A673 (cell line): ENCODE data around the gene PAX7. TPM values are rescaled to one million over a fixed set of nuclear protein-coding genes. Genes with fewer than 3 reads are reported as not detected.

Source experiments
- BruUV-seq: library from RNA; stranded (reverse); fragments of 400-500 nt; replicated peaks from 2 replicates; lab custom pipeline; 2021; lab: Mats Ljungman, UMichigan
- CTCF ChIA-PET: fragments of 300-600 bp; sonication (Branson Sonifier 250); formaldehyde crosslinking; loops from one replicate; lab custom pipeline; 2022; ENCODE audit warnings: antibody characterized with exemption; lab: Charles Lee
- POLR2A ChIA-PET: fragments of 300-600 bp; sonication (Branson Sonifier 250); formaldehyde crosslinking; loops from one replicate; lab custom pipeline; 2022; ENCODE audit warnings: antibody characterized with exemption; ENCODE audit not compliant: low non-redundant PET; lab: Charles Lee
- DNase-seq: peaks from one replicate; pipeline ENCODE4 v3.0.0-alpha.2; 2015; ENCODE audit warnings: low spot score
- H3K27ac ChIP-seq: fragments of 200-600 bp; sonication (generic); 2 replicates; pipeline ENCODE4 v1.5.1; 2016; ENCODE audit warnings: mixed run types, low read depth, mild to moderate bottlenecking, mixed read lengths, antibody characterized with exemption, low read length; ENCODE audit not compliant: poor library complexity, severe bottlenecking
- H3K27me3 ChIP-seq: fragments of 200-600 bp; sonication (generic); replicated peaks from 2 replicates; pipeline ENCODE4 v1.6.1; 2017; ENCODE audit warnings: mixed run types, low read depth, mild to moderate bottlenecking, mixed read lengths, antibody characterized with exemption, low read length; ENCODE audit not compliant: insufficient read depth, poor library complexity
- H3K36me3 ChIP-seq: fragments of 200-600 bp; sonication (generic); 2 replicates; pipeline ENCODE4 v1.6.1; 2016; ENCODE audit warnings: mixed run types, mild to moderate bottlenecking, mixed read lengths, antibody characterized with exemption, low read length; ENCODE audit not compliant: insufficient read depth, poor library complexity, severe bottlenecking
- H3K4me1 ChIP-seq: fragments of 200-600 bp; sonication (generic); 2 replicates; pipeline ENCODE4 v1.6.1; 2017; ENCODE audit warnings: mixed run types, mild to moderate bottlenecking, mixed read lengths, antibody characterized with exemption, low read length; ENCODE audit not compliant: insufficient read depth, poor library complexity, severe bottlenecking
- H3K4me3 ChIP-seq: fragments of 200-600 bp; sonication (generic); 2 replicates; pipeline ENCODE4 v1.5.1; 2016; ENCODE audit warnings: low read depth, mixed run types, mild to moderate bottlenecking, mixed read lengths, low read length; ENCODE audit not compliant: poor library complexity, severe bottlenecking
- H3K9me3 ChIP-seq: fragments of 200-600 bp; sonication (generic); 2 replicates; pipeline ENCODE4 v1.6.1; 2016; ENCODE audit warnings: mixed run types, low read depth, mild to moderate bottlenecking, mixed read lengths, antibody characterized with exemption, low read length; ENCODE audit not compliant: poor library complexity, severe bottlenecking
- CTCF ChIP-seq: fragments of 300-800, 200-600 bp; sonication (generic); conservative IDR thresholded peaks from 2 replicates; pipeline ENCODE4 v1.5.1; 2017; ENCODE audit warnings: low read depth, mild to moderate bottlenecking, antibody characterized with exemption, low read length, moderate library complexity, mixed read lengths
- EZH2 ChIP-seq: fragments of 200-600 bp; sonication (generic); IDR thresholded peaks from 2 replicates; pipeline ENCODE4 v1.6.1; 2017; ENCODE audit warnings: borderline replicate concordance, low read depth, mild to moderate bottlenecking, mixed read lengths, antibody characterized with exemption, low read length; ENCODE audit not compliant: poor library complexity, severe bottlenecking
- intact Hi-C: fragments of 100-400 bp; cut with micrococcal nuclease; formaldehyde crosslinking; loops from one replicate; pipeline ENCODE4 v1.10.0; 2022; ENCODE audit not compliant: unreplicated experiment
- total RNA-seq: library from RNA; stranded (reverse); gene quantifications from 2 replicates; pipeline ENCODE4 v1.2.3, GENCODE V29; 2021

The PAX7 gene
- total RNA-seq, 1 experiment from 2014 or later = 36.5 TPM

- Histone ChIP-seq H3K27me3 (no peaks in the 10 kb centered on the region), H3K4me3 (no peak overlapping the region), H3K9me3 (no peaks in the 10 kb centered on the region), H3K27ac (no peak overlapping the region), H3K4me1 (no peaks in the 10 kb centered on the region), H3K36me3 (peaks cover 3% of the 10 kb centered on the region)
- intact Hi-C loops = no loop called here
- no peak for TF ChIP-seq CTCF
- no peak for TF ChIP-seq EZH2
- BruUV-seq = no TSS peak
- POLR2A ChIA-PET = no interaction called here
- DNase-seq = no peak
- CTCF ChIA-PET = no interaction called here
Observed at GRCh38 chr1:18725231-18725895, 94.7 kb downstream of the PAX7 start.

- Histone ChIP-seq H3K9me3 (no peaks in the 10 kb centered on the region), H3K27me3 (no peaks in the 10 kb centered on the region), H3K36me3 (peaks cover 3% of the 10 kb centered on the region), H3K27ac (no peak overlapping the region), H3K4me3 (no peak overlapping the region), H3K4me1 (no peaks in the 10 kb centered on the region)
- ChIA-PET CTCF (no interaction called here), POLR2A (no interaction called here)
- intact Hi-C loops = no loop called here
- DNase-seq = no peak
- no TSS peak for BruUV-seq
- TF ChIP-seq CTCF = no peak
- TF ChIP-seq EZH2 = no peak
Observed at GRCh38 chr1:18726368-18726767, 95.7 kb downstream of the PAX7 start.

GRCh38 chr1:18727956-18728355 is 97.3 kb downstream of the PAX7 start:
- no peak for DNase-seq
- H3K27me3 ChIP-seq = no peaks in the 10 kb centered on the region
- no peak overlapping the region for H3K27ac ChIP-seq
- no peaks in the 10 kb centered on the region for H3K9me3 ChIP-seq
- TF ChIP-seq CTCF (no peak), EZH2 (no peak)
- peaks cover 3% of the 10 kb centered on the region for H3K36me3 ChIP-seq
- POLR2A ChIA-PET = no interaction called here
- no peaks in the 10 kb centered on the region for H3K4me1 ChIP-seq
- H3K4me3 ChIP-seq = no peak overlapping the region
- CTCF ChIA-PET = no interaction called here
- BruUV-seq = no TSS peak
- intact Hi-C loops = no loop called here
